Measurements from ENCODE around the gene ADAM33. TPM values are rescaled to one million over a fixed set of nuclear protein-coding genes. Genes with fewer than 3 reads are reported as not detected.

ADAM33 gene
- total RNA-seq, 2 donors from 2014 or later: not detected

DNA sequence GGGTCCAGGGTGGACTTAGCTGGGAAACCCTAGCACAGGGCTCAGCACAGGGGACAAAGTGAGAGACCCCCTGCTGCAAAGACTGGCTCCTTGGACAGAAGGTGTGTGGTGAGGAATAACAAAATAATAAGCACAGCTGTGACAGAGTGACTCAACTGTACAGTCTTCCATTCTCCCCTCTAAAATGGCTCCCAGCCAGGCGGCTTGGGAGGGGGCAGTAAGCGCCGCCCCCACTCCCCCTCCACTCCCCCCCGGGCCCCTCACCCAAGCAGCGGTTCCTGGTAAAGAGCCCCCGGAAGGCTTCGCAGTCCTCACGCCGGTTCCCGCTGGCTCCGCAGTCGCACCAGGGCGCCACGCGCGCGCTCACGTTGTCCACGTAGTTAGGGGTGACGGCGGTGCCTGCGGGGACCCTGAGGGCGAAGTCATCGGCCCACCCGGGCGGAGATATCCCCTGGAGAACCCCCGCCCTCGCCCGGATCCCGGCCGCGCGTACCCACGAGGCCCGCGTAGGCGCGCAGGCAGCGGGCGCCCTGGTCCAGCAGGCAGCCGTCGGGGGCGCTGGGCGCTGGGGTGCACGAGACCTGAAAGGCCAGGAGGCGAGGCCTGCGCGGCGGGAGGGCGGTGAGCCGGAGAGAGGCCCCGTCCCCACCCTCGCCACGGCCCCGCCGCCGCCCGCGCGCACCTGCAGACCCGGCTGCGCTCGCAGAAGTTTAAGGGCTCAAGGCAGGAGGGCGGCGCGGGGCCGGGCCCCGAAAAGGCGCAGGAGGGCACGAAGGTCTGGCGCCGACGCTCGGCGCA, 21.3 kb downstream of the ADAM33 start:
- no peaks in the 10 kb centered on the region for H3K36me3 Mint-ChIP-seq
- H3K27ac Mint-ChIP-seq: no peak overlapping the region
- ATAC-seq: no peak
- H3K9me3 Mint-ChIP-seq: no peaks in the 10 kb centered on the region
- H3K4me1 Mint-ChIP-seq (ENCODE audit: low read depth in 2 of 2): peaks cover 13 to 15% of the 10 kb centered on the region in 2 donors
- H3K4me3 Mint-ChIP-seq: no peak overlapping the region
- H3K27me3 Mint-ChIP-seq: peaks cover 27 to 28% of the 10 kb centered on the region in 2 donors
- peak; percentile 61 for DNase-seq (ENCODE audit: low spot score)

DNA sequence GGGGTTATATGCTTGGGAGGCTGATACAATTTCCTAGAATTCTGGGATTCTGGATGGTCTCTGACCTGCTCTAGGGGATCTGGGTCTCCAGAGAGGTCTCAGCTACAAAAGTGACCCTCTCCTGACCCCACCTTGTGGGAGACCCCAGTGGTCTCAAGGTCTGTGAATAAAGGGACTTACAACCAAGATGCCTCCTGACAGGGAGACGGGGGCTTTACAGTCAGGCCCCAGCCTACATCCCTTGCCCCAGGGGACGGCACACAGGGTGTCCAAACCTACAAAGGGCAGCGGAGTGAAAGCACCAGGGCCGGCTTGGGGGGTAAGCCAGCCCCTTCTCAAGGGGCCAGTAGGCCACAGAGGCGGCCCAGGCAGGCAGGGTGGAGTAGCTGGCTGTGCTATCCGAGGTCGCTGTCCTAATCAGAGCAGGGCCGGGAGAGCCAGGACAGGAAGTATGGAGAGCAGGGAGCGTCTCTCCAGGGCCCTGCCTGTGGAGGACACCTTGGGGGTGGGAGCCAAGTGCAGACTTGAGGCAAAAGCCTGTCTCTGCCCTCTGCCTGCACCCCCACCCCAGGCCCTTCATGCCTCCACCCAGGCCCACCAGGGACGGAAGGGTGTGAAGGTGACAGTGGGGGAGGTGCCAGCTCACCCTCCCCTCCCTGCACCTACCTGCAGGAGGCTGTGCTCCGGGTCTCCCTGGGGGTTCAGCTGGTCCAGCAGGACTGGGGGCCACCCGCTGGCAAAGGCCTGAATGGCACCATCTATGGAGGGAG, 22.1 kb downstream of the ADAM33 start:
- H3K27me3 Mint-ChIP-seq: peaks cover 27 to 28% of the 10 kb centered on the region in 2 donors
- no peak overlapping the region for H3K4me3 Mint-ChIP-seq
- H3K9me3 Mint-ChIP-seq: no peaks in the 10 kb centered on the region
- ATAC-seq: no peak
- no peak for DNase-seq (ENCODE audit: low spot score)
- no peak overlapping the region for H3K27ac Mint-ChIP-seq
- H3K4me1 Mint-ChIP-seq (ENCODE audit: low read depth in 2 of 2): peaks cover 5 to 7% of the 10 kb centered on the region in 2 donors
- H3K36me3 Mint-ChIP-seq: no peaks in the 10 kb centered on the region

DNA sequence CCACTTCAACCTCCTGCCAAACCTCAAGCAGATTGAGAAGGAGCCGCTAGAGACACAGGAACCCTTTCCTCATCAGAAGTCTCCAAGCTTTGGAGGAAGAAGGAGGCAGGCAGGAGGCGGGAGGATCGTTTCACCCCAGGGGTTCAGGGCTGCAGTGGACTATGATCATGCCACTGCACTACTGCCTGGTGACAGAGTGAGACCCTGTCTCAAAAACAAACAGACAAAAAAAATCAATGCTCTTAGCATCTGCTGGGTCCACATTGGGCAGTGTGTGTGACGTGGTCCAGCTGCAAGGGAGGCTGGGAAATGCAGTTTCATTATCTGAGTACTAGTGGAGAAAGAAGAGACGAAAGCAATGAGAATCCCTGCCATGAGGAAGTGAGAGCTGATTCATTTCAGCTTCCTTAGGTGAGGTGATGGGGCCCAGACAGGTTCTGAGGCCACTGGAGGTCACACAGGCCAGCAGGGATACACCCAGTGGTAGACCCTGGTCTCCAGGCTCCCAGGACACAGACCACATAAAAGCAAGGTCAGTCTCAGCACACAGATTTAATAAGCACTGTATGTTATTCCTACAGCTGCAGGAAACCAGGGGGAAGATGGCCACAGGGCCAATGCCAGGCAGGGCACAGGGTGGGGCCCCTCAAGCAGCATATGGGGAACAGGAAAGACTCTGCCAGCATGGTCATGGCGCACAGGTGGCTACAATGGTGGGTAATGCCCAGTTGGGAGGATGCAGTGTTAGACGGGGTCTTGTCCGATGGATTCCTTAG, 22.9 kb downstream of the ADAM33 start:
- peaks cover 5 to 7% of the 10 kb centered on the region in 2 donors for H3K4me1 Mint-ChIP-seq (ENCODE audit: low read depth in 2 of 2)
- no peaks in the 10 kb centered on the region for H3K9me3 Mint-ChIP-seq
- ATAC-seq: peak; percentile 15 to 54
- DNase-seq (ENCODE audit: low spot score): no peak
- H3K36me3 Mint-ChIP-seq: no peaks in the 10 kb centered on the region
- H3K4me3 Mint-ChIP-seq: no peak overlapping the region
- H3K27me3 Mint-ChIP-seq: peaks cover 25 to 28% of the 10 kb centered on the region in 2 donors
- H3K27ac Mint-ChIP-seq: no peak overlapping the region

DNA sequence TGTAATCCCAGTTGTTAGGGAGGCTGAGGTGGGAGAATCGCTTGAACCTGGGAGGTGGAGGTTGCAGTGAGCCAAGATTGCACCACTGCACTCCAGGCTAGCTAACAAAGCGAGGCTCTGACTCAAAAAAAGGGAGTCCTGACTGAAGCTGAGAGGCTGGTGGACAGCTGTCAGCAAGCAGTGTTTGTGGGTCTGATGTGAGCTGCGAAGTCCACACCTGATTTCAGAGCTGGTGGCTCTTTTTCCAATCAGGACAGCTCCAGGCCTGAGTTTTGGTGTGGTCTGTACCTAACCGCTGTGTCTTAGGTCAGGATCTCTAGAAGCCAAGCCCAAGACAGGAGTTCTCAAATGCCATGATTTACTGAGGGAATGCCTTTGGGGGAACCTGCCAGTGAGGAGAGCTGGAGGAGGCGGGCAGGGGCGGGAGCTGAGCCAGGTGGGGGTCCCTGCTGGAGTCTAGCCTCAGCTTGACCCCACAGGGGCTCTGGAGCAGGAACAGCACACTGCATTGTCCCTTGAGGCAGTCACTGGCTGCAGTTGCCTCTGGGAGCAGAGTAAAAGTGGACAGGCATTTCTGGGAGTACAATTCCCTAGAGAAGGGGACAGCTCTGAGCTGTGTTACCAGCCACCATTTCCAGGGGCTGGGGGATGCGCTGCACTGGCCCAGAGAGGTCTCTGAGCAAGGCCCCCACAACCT, 23.6 kb downstream of the ADAM33 start:
- ATAC-seq (no peak), DNase-seq (ENCODE audit: low spot score) (no peak)
- Mint-ChIP-seq H3K27me3 (peaks cover 23 to 28% of the 10 kb centered on the region in 2 donors), H3K4me1 (ENCODE audit: low read depth in 2 of 2) (peaks cover 7 to 8% of the 10 kb centered on the region in 2 donors), H3K27ac (no peak overlapping the region), H3K36me3 (no peaks in the 10 kb centered on the region), H3K9me3 (no peaks in the 10 kb centered on the region), H3K4me3 (no peak overlapping the region)

DNA sequence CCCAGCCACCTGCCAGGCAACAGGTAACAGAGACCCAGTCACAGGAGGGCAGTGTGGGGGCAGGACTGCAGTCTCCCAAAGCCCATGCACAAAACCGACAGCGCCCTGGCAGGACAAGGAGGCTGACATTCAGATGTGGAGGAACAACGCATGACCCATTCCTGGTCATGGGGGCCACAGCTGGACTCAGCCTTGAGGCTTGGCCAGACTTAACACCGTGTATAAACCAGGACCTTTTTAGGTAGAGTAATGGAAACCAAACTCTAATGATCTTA, 26.7 kb downstream of the ADAM33 start:
- H3K27ac Mint-ChIP-seq: no peak overlapping the region
- no peak overlapping the region for H3K4me3 Mint-ChIP-seq
- no peaks in the 10 kb centered on the region for H3K9me3 Mint-ChIP-seq
- H3K4me1 Mint-ChIP-seq (ENCODE audit: low read depth in 2 of 2): peaks cover 13 to 14% of the 10 kb centered on the region in 2 donors
- H3K27me3 Mint-ChIP-seq: peaks cover 9 to 13% of the 10 kb centered on the region in 2 donors
- ATAC-seq: no peak
- no peaks in the 10 kb centered on the region for H3K36me3 Mint-ChIP-seq
- DNase-seq (ENCODE audit: low spot score): no peak

DNA sequence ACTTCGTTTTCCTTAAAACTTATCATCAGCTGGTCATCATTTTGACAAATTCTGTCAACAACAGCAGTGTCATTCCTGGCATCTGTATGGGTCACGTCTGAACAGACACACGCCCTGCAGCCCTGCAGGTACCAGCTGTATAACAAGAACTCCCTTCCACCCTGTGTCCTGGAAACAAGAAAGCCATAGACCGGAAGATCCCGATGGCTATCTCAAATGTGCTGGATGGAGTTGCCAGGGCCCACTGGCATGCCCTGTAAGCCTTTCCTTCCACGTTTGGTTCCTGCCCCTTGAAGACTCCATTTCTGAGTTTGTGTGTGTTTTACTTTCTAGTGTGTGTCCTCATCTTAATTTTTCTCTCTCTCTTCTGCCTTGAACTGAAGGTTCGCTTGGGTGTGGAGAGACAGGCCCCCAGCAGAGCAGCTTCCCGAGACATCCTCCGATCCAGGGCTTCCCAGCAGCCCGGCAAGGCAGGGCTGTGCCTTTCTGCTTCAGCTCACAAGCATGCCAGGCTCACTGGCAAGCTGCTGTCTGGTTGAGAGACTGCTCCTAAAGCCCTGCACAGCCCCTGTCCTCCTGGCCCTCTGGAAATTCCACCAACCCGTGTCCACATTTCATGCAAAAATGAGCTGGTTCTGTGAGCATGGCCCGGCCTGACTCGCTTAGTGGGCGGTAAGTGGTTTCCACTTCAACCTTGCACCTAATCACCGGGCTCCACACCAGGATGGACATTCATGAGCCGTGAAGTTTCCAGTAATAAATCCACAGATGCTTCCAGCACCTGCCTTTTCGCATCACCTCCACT, 27.3 kb downstream of the ADAM33 start:
- peaks cover 13 to 14% of the 10 kb centered on the region in 2 donors for H3K4me1 Mint-ChIP-seq (ENCODE audit: low read depth in 2 of 2)
- no peaks in the 10 kb centered on the region for H3K36me3 Mint-ChIP-seq
- peaks cover 7 to 11% of the 10 kb centered on the region in 2 donors for H3K27me3 Mint-ChIP-seq
- no peak for ATAC-seq
- no peak for DNase-seq (ENCODE audit: low spot score)
- no peak overlapping the region for H3K27ac Mint-ChIP-seq
- H3K9me3 Mint-ChIP-seq: no peaks in the 10 kb centered on the region
- H3K4me3 Mint-ChIP-seq: no peak overlapping the region

DNA sequence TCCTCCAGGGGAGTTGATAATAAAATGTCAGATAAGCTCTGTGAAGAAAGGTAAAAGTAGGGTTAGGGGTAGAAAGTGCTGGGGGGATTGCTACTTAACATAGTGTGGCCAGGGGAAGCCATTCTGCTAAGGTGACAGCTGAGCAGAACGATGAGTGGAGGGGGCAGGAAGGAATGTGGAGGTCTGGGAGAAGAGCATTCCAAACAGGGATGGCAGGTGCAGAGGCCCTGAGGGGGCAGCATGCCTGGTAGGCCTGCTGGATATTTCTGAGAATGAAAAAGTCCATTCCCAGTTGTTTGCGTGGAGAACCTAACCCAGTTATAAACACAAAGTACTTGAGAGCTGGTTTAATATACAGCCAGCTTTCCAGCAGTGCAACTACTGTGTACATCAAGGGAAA, 27.9 kb downstream of the ADAM33 start:
- no peak overlapping the region for H3K27ac Mint-ChIP-seq
- H3K4me1 Mint-ChIP-seq (ENCODE audit: low read depth in 2 of 2): peaks cover 10 to 12% of the 10 kb centered on the region in 2 donors
- no peak overlapping the region for H3K4me3 Mint-ChIP-seq
- no peaks in the 10 kb centered on the region for H3K9me3 Mint-ChIP-seq
- no peaks in the 10 kb centered on the region for H3K36me3 Mint-ChIP-seq
- H3K27me3 Mint-ChIP-seq: peaks cover 4 to 5% of the 10 kb centered on the region in 2 donors
- DNase-seq (ENCODE audit: low spot score): no peak
- ATAC-seq: no peak

DNA sequence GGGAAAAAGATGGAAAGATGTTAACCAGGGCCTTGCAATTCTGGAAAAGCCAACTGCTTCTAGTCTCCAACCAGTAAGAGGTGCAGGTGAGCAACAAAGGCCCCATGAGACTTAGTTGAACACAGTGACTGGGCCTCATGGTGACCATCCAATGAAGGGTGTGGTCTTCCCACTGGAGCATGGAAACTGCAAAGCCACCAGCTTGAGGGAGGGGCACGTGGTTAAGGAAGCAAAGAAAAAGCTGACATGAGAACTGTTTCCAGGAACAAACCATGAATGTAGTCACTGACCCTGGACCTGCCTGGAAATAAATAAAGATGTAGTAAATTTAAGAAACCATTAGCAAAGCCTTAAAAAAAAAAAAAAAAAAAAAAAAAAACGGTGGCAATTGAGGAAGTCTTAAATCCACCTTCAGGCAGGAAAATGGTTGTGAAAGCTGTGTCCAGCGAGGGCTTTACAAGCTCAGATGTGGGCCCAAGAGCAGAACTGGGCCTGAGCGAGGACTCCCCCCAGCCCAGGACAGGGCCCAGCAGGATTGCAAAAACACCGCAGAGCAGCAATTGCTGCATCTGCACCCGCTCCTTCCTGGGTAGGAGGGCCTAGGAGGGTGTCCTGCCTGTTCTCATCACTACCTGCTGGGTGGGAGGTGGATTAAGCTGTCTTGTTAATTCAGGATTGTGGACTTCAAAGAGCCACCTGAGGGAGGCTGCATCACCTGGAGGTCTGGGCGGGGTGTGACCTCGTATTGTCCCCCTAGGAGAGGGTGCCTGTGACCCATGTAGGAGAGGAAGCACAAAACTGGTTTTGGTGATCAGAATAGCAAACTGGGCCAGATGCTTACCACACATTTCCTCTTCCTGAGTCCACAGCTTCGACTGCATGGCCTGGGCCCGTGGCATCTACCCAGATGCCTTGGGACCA, 28.9 kb downstream of the ADAM33 start:
- Mint-ChIP-seq H3K27me3 (no peaks in the 10 kb centered on the region), H3K4me3 (no peak overlapping the region), H3K9me3 (no peaks in the 10 kb centered on the region), H3K27ac (no peak overlapping the region), H3K4me1 (ENCODE audit: low read depth in 2 of 2) (peaks cover 6 to 12% of the 10 kb centered on the region in 2 donors), H3K36me3 (no peaks in the 10 kb centered on the region)
- no peak for DNase-seq (ENCODE audit: low spot score)
- ATAC-seq: peak in 1 of 2 donors; percentile 22

DNA sequence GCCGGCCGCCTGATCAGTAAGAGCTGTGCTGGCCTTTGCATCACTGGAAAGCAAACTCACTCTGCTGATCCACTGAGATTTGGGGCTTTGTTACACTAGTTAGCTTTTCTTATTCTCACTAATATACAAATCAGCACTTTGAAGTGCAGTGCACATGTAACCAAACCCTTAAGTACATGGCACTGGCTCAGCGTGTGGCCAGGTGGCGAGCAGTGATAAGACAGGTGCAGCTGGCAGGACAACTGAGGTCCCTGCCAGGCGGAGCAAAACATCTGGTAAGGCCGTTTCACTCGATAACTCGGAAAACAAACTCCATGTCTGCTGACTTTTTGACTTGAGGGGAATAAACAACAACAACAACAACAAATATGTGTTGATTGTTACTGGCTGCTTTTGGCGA, 29.6 kb downstream of the ADAM33 start:
- H3K4me1 Mint-ChIP-seq (ENCODE audit: low read depth in 2 of 2): peaks cover 6 to 12% of the 10 kb centered on the region in 2 donors
- H3K4me3 Mint-ChIP-seq: no peak overlapping the region
- no peaks in the 10 kb centered on the region for H3K27me3 Mint-ChIP-seq
- ATAC-seq: no peak
- H3K36me3 Mint-ChIP-seq: peaks cover 5% of the 10 kb centered on the region
- DNase-seq (ENCODE audit: low spot score): no peak
- H3K9me3 Mint-ChIP-seq: no peaks in the 10 kb centered on the region
- no peak overlapping the region for H3K27ac Mint-ChIP-seq

DNA sequence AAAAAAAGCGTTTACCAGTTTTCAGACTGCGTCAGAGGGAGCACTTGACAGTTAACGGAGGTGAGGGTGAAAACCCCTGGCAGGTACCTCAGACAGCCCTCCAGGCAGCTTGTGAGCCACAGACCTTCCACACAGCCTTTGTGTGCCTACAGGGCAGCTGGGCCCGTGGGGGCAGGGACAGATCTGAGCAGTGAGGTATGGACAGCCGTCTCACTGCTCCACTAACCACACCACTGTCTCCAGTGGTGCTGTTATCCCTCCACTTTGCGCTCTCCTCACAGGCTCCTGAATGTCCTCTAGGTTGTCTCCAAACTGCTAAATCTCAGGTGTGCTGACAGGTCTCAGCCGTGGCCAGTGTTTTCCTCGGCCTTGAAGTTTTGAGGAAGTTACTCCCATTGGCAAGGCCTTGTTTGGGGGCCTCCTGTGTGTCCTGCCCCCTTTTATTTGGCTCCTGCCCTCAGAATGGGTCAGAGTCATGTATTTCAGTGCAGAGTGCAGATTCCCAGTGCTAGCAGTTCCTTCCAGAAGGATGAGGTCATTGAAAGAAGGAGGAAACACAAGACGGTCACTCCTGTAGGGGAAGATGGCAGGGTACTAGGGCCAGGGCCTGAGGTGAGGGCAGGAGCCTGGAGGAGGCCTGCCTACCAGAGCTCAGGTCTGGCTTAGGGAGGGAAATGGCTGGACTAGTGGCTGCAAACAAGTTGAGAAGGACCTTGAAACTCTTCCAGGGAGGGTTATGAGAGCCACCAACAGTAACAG, 30.4 kb downstream of the ADAM33 start:
- peaks cover 6 to 12% of the 10 kb centered on the region in 2 donors for H3K4me1 Mint-ChIP-seq (ENCODE audit: low read depth in 2 of 2)
- H3K27ac Mint-ChIP-seq: no peak overlapping the region
- no peaks in the 10 kb centered on the region for H3K9me3 Mint-ChIP-seq
- no peak overlapping the region for H3K4me3 Mint-ChIP-seq
- no peak for DNase-seq (ENCODE audit: low spot score)
- H3K27me3 Mint-ChIP-seq: no peaks in the 10 kb centered on the region
- peak in 1 of 2 donors; percentile 43 for ATAC-seq
- H3K36me3 Mint-ChIP-seq: peaks cover 7% of the 10 kb centered on the region

DNA sequence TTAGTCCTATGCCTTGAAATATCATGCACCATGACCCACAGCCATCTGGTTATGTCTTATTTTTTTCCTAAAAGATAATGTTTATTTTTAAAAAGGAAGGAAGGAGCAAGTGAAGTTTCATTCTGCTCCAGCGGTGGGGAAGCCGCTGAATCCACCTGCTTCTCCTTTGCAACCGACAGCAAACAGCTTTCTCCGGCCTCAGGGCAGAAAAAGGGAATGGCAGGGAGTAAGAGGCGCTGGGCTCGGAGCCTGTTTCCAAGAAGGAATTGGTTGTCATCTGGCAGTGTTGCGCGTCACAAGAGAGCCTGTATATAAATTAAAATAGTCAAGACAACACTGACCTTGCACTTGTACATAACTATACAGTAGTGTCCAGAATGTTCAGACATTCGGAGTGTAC, 32.9 kb downstream of the ADAM33 start:
- no peak for DNase-seq (ENCODE audit: low spot score)
- Mint-ChIP-seq H3K27me3 (no peaks in the 10 kb centered on the region), H3K4me1 (ENCODE audit: low read depth in 2 of 2) (peaks cover 6 to 12% of the 10 kb centered on the region in 2 donors), H3K27ac (no peak overlapping the region), H3K36me3 (peaks cover 7% of the 10 kb centered on the region), H3K9me3 (no peaks in the 10 kb centered on the region), H3K4me3 (no peak overlapping the region)
- ATAC-seq: no peak
